ENCODE results near the gene TAF1C.

GRCh38 chr16:84199861-84200260 lies 13.0 kb upstream of the TAF1C start:
- TF ChIP-seq CTCF (conservative IDR thresholded peaks at IDR 0.05 in 1 of 2, IDR thresholded peaks at IDR 0.05 in 1 of 2; ENCODE audit: extremely low read depth in 1 of 2, insufficient read depth in 1 of 2, low read depth in 1 of 2, low read length in 2 of 2) (no peak), EZH2 (IDR thresholded peaks at IDR 0.05; ENCODE audit: borderline replicate concordance, low read length) (no peak)
